ENCODE measurements around the gene RNF224. TPM values are rescaled to one million over a fixed set of nuclear protein-coding genes. Genes with fewer than 3 reads are reported as not detected.

Gene RNF224
- total and polyA plus RNA-seq, 2 of the 13 experiments (the other 11 are each of a cell fraction or from before 2014, with no cell fraction given), result 0.09 TPM; not detected in 1

- TF ChIP-seq ZNF800 (CRISPR knock-in tag; IDR thresholded peaks at IDR 0.05), result peak; percentile 89
- TF ChIP-seq ZBTB14 (CRISPR knock-in tag; IDR thresholded peaks at IDR 0.05), result peak; percentile 57
- TF ChIP-seq ZSCAN21 (CRISPR knock-in tag; IDR thresholded peaks at IDR 0.05; ENCODE audit: borderline replicate concordance), result peak; percentile 85; the same call in 1 of the 2 replicates
- peak; percentile 46; the same call in 1 of the 2 replicates for TF ChIP-seq ZNF333 (CRISPR knock-in tag; IDR thresholded peaks at IDR 0.05; ENCODE audit: borderline replicate concordance)
- TF ChIP-seq ZNF30 (CRISPR knock-in tag; IDR thresholded peaks at IDR 0.05), result peak; percentile 64; the same call in 1 of the 2 replicates
- TF ChIP-seq CERS6 (CRISPR knock-in tag; IDR thresholded peaks at IDR 0.05), result no peak
- peak; percentile 80; the same call in 1 of the 2 replicates for TF ChIP-seq IRF9 (CRISPR knock-in tag; IDR thresholded peaks at IDR 0.05; ENCODE audit: borderline replicate concordance)
- TF ChIP-seq ZNF124 (CRISPR knock-in tag; IDR thresholded peaks at IDR 0.05), result 0 out of 2 replicates have a peak, but pooled peaks have one; percentile 46
- TF ChIP-seq, protein P1, sequence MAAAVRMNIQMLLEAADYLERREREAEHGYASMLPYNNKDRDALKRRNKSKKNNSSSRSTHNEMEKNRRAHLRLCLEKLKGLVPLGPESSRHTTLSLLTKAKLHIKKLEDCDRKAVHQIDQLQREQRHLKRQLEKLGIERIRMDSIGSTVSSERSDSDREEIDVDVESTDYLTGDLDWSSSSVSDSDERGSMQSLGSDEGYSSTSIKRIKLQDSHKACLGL (CRISPR knock-in tag; IDR thresholded peaks at IDR 0.05), result peak; percentile 92
- no peak for TF ChIP-seq MLLT10 (CRISPR knock-in tag; IDR thresholded peaks at IDR 0.05)
- 0 out of 2 replicates have a peak, but pooled peaks have one; percentile 82 for TF ChIP-seq NFE2L1 (CRISPR knock-in tag; IDR thresholded peaks at IDR 0.05; ENCODE audit: borderline replicate concordance)
- TF ChIP-seq KLF16 (CRISPR knock-in tag; IDR thresholded peaks at IDR 0.05), result peak in 1 of 2 experiments; percentile 40; a peak in 1 of 4 replicates
- TF ChIP-seq SMYD3 (CRISPR knock-in tag; IDR thresholded peaks at IDR 0.05), result no peak
- TF ChIP-seq ATF6 (CRISPR knock-in tag; conservative IDR thresholded peaks at IDR 0.05), result 0 out of 2 replicates have a peak, but pooled peaks have one; percentile 39
- no peak for TF ChIP-seq ZFP1 (CRISPR knock-in tag; IDR thresholded peaks at IDR 0.05)
- TF ChIP-seq ZNF616 (CRISPR knock-in tag; IDR thresholded peaks at IDR 0.05; ENCODE audit: low read depth), result peak; percentile 93
- TF ChIP-seq TFE3 (CRISPR knock-in tag; IDR thresholded peaks at IDR 0.05), result peak; percentile 14; the same call in 1 of the 2 replicates
- peak; percentile 78; the same call in 1 of the 2 replicates for TF ChIP-seq SPEN (CRISPR knock-in tag; IDR thresholded peaks at IDR 0.05; ENCODE audit: low read depth)
- TF ChIP-seq FOXC1 (CRISPR knock-in tag; IDR thresholded peaks at IDR 0.05; ENCODE audit: borderline replicate concordance), result peak; percentile 80
- no peak for TF ChIP-seq SMC3 (IDR thresholded peaks at IDR 0.05; ENCODE audit: low read length)
Observed at GRCh38 chr9:137240318-137240840, 13.1 kb downstream of the RNF224 start (continued).
